ENCODE results near the gene PC. TPM values are rescaled to one million over a fixed set of nuclear protein-coding genes. Genes with fewer than 3 reads are reported as not detected.
A peak's percentile ranks its signal among the peaks of the same experiment; 100 is the strongest.

The PC gene
- polyA plus RNA-seq, 1 donor (not counting 4 experiments of a cell fraction or from before 2014, with no cell fraction given) = 13.3 TPM

DNA sequence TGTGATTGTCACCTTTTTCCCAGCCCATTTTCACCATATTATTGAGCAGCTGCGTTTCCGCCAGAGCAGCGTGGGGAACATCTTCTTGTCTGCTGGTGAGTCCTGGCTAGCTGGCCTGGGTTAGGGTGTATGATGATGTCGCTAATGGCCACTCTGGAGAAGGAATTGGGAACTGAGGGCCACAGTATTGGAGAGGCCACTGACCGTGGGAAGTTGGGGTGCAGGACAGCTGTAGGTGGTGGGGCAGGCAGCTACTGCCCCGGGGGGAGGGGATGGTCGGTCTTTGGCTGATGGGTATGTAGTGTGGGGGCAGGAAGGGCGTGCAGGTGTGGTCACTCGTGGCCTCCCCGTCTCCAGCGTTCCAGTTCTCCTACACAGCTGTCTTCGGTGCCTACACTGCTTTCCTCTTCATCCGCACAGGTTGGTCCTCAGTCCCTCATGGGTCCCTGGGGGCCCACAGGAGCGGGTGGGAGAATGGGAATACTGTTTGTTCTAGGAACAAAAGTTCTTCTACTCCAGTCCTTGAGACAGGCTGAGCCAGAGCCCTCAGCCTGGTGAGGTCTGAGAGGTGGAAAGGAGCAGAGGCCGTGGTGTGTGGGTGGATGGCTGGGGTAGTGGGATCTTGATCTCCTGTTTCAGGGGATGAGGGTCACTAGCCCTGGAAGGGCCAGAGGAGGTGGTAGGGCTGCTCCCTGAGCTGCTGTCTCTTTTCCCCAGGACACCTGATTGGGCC, 112.9 kb downstream of the PC start:
- H3K9ac ChIP-seq (ENCODE audit: control insufficient read depth, extremely low read depth, insufficient read depth, low read length) = no peak overlapping the region
- peaks cover 38% of the 10 kb centered on the region for H3K79me2 ChIP-seq (ENCODE audit: control insufficient read depth, insufficient read depth, low read length)
- no peak overlapping the region for H2AFZ ChIP-seq (ENCODE audit: control insufficient read depth, low read length)
- H3K36me3 ChIP-seq (ENCODE audit: control insufficient read depth in 2 of 2, extremely low read depth in 1 of 2, insufficient read depth in 2 of 2, low read length in 2 of 2) = peaks cover 22 to 40% of the 10 kb centered on the region in 2 experiments
- dilution Hi-C loops (cut with MboI; ENCODE audit: extremely low pct_ligation_motif_present, low sequenced_read_pairs) = no loop called here
- no peaks in the 10 kb centered on the region for H3K9me1 ChIP-seq (ENCODE audit: control insufficient read depth, extremely low read depth, insufficient read depth, low read length)
- peaks cover 22% of the 10 kb centered on the region for H3K4me1 ChIP-seq (ENCODE audit: control insufficient read depth, extremely low read depth, insufficient read depth, low read length)
- H3K27me3 ChIP-seq (ENCODE audit: control insufficient read depth, extremely low read depth, insufficient read depth, low read length) = no peaks in the 10 kb centered on the region
- H3K4me3 ChIP-seq (ENCODE audit: control insufficient read depth in 2 of 3, extremely low read depth in 1 of 3, insufficient read depth in 2 of 3, low read depth in 1 of 3, low read length in 3 of 3) = no peak overlapping the region
- no peak overlapping the region for H3K27ac ChIP-seq (ENCODE audit: control insufficient read depth, insufficient read depth, low read length)
- DNase-seq (ENCODE audit: low read depth, low spot score) = no peak
- H4K20me1 ChIP-seq (ENCODE audit: control insufficient read depth, extremely low read depth, insufficient read depth, low read length) = no peaks in the 10 kb centered on the region
- no peak for FAIRE-seq
- no peaks in the 10 kb centered on the region for H3K9me3 ChIP-seq (ENCODE audit: control insufficient read depth, low read depth, low read length)
- no peak overlapping the region for H3K4me2 ChIP-seq (ENCODE audit: control insufficient read depth, extremely low read depth, insufficient read depth, low read depth, low read length)
- TF ChIP-seq EZH2 (IDR thresholded peaks at IDR 0.05; ENCODE audit: low read length) = no peak
- TF ChIP-seq, protein P1, sequence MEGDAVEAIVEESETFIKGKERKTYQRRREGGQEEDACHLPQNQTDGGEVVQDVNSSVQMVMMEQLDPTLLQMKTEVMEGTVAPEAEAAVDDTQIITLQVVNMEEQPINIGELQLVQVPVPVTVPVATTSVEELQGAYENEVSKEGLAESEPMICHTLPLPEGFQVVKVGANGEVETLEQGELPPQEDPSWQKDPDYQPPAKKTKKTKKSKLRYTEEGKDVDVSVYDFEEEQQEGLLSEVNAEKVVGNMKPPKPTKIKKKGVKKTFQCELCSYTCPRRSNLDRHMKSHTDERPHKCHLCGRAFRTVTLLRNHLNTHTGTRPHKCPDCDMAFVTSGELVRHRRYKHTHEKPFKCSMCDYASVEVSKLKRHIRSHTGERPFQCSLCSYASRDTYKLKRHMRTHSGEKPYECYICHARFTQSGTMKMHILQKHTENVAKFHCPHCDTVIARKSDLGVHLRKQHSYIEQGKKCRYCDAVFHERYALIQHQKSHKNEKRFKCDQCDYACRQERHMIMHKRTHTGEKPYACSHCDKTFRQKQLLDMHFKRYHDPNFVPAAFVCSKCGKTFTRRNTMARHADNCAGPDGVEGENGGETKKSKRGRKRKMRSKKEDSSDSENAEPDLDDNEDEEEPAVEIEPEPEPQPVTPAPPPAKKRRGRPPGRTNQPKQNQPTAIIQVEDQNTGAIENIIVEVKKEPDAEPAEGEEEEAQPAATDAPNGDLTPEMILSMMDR (optimal IDR thresholded peaks at IDR 0.05 in 1 of 3, IDR thresholded peaks at IDR 0.05 in 1 of 3, conservative IDR thresholded peaks at IDR 0.05 in 1 of 3; ENCODE audit: extremely low read depth in 1 of 3, insufficient read depth in 2 of 3, low read length in 3 of 3) = no peak

DNA sequence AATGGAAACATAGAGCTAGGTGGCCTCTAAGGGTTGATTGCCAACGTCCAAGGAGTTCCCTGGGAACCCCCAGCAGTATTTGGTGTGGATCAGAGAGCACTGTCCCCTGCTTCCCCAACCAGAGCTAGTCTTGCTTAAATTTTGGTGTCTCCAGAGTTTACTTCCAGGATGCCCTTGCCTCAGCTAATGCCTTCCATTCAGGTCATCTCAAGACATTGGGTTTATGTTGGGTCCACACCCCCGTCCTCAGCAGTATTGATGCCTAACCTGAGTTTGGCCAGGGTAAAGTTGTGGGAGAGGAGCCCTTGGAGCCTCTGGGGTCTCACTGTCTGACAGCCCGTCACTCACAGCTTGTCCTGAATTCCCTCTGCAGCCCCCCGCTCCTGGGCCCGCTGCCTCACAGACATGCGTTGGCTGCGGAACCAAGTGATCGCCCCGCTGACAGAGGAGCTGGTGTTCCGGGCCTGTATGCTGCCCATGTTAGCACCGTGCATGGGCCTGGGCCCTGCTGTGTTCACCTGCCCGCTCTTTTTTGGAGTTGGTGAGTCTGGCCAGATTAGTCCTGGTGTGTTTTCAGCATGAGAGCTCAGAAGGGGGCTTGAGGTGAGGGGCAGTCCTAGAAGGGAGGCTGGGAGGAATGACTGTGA, 113.6 kb downstream of the PC start:
- Histone ChIP-seq H3K79me2 (ENCODE audit: control insufficient read depth, insufficient read depth, low read length) (peaks cover 40% of the 10 kb centered on the region), H3K27me3 (ENCODE audit: control insufficient read depth, extremely low read depth, insufficient read depth, low read length) (no peaks in the 10 kb centered on the region), H3K9me1 (ENCODE audit: control insufficient read depth, extremely low read depth, insufficient read depth, low read length) (no peaks in the 10 kb centered on the region), H3K36me3 (ENCODE audit: control insufficient read depth in 2 of 2, extremely low read depth in 1 of 2, insufficient read depth in 2 of 2, low read length in 2 of 2) (peaks cover 18 to 44% of the 10 kb centered on the region in 2 experiments), H3K9ac (ENCODE audit: control insufficient read depth, extremely low read depth, insufficient read depth, low read length) (peak overlapping the region; percentile 99), H3K9me3 (ENCODE audit: control insufficient read depth, low read depth, low read length) (no peaks in the 10 kb centered on the region), H3K4me2 (ENCODE audit: control insufficient read depth, extremely low read depth, insufficient read depth, low read depth, low read length) (peak overlapping the region; percentile 97), H4K20me1 (ENCODE audit: control insufficient read depth, extremely low read depth, insufficient read depth, low read length) (no peaks in the 10 kb centered on the region), H3K4me3 (ENCODE audit: control insufficient read depth in 2 of 3, extremely low read depth in 1 of 3, insufficient read depth in 2 of 3, low read depth in 1 of 3, low read length in 3 of 3) (peak overlapping the region; percentile 87 to 94 (median 87)), H2AFZ (ENCODE audit: control insufficient read depth, low read length) (no peak overlapping the region), H3K27ac (ENCODE audit: control insufficient read depth, insufficient read depth, low read length) (peak overlapping the region; percentile 84), H3K4me1 (ENCODE audit: control insufficient read depth, extremely low read depth, insufficient read depth, low read length) (peaks cover 22% of the 10 kb centered on the region)
- DNase-seq (ENCODE audit: low read depth, low spot score) (no peak), FAIRE-seq (no peak)
- dilution Hi-C loops (cut with MboI; ENCODE audit: extremely low pct_ligation_motif_present, low sequenced_read_pairs) = no loop called here
- no peak for TF ChIP-seq EZH2 (IDR thresholded peaks at IDR 0.05; ENCODE audit: low read length)
- TF ChIP-seq, protein P1 (optimal IDR thresholded peaks at IDR 0.05 in 1 of 3, IDR thresholded peaks at IDR 0.05 in 1 of 3, conservative IDR thresholded peaks at IDR 0.05 in 1 of 3; ENCODE audit: extremely low read depth in 1 of 3, insufficient read depth in 2 of 3, low read length in 3 of 3) = no peak
